Stimulated activated CD8-positive, alpha-beta memory T cell treated with anti-CD3 and anti-CD28 coated beads, Interleukin-4, amount 100 ng/mL, for 4 hours (primary cell): ENCODE data around the gene PPARA.
A peak's percentile ranks its signal among the peaks of the same experiment; 100 is the strongest.
"Not testable (repeated sequence)": the region's sequence is repeated elsewhere in the genome, so short reads cannot be mapped to it uniquely, and the experiment has no call there.

Experiments
- DNase-seq, 2 donors: peaks; one replicate each; pipeline ENCODE4 v3.0.0-alpha.2; 2020; ENCODE audit warnings: low read depth in 2 of 2, low spot score in 1 of 2

The PPARA gene

DNA sequence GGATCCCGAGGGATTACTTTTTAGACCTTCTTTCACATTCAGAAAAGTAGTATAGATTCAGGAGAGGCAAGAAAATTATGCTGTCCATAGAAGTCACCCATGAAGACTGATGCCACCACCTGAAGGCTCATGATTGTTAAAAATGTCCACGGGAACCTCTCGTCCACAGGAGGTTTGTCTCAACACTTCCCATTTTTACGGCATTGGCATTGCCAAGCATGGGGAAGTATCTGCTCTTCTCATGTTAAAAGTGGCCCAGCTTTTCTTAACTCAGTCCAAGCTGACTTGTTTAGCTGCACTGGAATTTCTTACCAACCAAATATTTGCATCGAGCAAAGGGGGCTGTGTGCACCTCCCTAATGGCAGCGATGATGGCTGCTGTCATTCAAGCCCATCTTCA lies 90.2 kb downstream of the PPARA start:
- DNase-seq: no peak

DNA sequence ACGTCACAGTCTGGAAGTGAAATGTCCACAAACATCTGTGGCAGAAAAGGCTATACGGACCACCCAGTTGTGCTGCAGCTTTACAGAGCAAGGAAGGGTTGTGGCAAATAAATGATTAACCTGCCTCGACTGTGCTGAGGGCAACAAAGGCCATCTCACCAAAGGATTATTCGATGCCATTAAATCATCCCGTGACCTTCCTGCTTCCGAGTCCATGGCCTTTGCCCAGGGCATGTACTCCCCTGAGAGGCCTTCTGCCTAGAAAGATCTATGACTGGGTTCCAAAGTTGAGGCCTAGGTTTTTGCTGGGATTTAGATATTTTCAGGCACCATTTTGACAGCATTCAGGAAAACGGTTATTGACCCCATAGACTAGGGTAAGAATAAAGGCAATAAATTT lies 90.6 kb downstream of the PPARA start:
- DNase-seq: no peak

DNA sequence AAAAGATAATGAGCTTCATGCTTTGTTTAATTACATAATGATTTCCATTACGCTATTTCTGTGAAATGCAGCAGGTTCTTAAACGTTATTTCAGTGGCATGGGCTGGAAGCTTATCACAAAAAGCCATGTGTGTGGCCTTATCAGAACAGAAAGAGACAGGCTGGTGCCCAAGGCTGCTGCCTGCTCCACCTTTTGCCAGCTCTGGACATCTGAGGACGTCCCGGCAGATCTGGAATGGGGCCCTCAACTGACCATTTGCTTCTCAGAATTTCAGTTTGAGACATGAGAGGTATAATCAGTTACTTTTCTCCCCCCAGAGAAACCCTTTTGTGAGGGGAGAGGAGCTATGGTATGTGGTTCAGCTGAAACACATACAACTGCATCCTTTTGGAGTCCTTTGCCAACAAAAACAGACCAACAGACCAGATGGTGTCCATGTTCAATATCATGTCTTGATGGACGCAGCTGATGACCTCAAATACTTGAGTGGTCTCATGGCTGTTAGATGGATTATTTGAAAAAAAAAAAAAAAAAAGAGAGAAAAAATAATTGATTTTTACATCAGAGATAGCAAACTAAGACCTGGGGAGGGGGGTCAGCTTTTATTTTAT lies 91.2 kb downstream of the PPARA start:
- DNase-seq: no peak

DNA sequence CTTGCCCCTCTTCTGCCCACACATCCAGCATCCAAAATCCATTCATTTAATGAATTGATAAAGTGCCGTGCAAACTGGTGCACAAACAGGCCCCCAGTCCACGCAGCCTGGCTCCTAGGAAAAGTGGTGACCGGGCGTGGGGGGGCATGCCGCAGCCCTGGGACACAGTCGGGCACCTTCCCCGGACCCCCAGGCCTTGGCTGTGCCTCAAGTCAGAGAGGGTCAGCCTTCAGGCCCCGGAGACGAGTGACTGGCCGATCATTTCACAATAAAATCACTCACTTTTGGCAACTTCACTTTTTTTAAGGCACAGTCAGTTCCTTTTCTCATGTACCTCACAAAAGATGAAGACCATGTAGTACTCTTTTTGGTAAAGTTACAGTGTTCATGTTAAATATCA lies 91.8 kb downstream of the PPARA start:
- no peak for DNase-seq

DNA sequence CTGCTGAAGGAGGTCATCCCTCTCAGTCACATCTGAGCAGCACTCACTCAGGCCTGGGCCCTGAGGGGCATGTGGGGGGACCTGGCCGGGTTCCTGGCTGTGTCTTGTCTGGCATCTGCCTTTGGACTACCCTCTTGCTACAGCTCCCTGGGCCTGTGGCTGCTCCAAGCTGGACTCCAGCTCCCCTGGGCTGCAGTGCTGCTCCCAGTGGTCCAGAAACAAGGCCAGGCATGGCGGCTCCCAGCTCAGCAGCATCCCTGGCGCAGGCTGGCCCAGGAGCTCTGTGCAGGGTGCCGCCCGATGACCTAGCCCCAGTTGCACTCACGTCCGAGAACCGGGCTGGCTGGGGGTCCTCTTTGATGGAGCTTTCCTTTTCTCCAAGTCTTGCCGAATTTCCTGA lies 94.4 kb downstream of the PPARA start:
- no peak for DNase-seq

DNA sequence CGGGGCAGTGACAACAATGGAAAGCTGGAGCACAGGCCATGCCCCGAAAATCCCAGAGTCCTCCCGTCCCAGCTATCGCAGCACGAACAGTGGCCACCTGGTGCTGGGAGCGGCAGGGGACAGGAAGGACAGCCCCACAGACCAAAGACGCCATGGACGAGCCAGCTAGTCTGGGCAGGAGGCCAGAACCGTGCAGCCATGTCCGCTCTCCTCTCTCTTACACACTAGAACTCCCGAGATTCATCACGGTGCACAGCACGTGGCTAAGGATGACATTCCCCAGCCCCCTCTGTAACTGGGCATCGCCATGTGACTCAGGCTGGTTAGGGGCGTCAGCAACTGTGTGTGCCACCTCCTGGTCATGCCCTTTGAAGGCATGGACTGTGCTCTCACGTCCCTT lies 95.2 kb downstream of the PPARA start:
- no peak for DNase-seq

DNA sequence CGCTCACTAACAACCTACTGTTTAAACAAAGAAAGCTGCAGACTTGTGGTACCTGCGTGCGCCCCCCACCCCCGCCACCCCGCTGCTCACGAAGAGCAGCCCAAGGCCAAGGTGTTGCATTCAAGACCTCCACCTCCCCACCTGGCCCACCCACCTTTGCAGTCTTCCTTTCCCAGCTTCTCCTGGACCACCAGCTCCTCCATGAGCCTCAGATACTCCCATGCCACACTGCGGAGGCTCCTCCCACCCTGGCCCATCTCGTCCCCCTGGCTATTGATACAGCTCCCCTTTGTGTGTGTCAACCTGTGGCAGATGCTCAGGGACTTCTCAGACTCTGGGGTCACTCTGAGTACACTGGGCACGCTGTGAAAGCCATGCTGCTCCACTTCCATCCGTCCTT lies 95.9 kb downstream of the PPARA start:
- no peak for DNase-seq

DNA sequence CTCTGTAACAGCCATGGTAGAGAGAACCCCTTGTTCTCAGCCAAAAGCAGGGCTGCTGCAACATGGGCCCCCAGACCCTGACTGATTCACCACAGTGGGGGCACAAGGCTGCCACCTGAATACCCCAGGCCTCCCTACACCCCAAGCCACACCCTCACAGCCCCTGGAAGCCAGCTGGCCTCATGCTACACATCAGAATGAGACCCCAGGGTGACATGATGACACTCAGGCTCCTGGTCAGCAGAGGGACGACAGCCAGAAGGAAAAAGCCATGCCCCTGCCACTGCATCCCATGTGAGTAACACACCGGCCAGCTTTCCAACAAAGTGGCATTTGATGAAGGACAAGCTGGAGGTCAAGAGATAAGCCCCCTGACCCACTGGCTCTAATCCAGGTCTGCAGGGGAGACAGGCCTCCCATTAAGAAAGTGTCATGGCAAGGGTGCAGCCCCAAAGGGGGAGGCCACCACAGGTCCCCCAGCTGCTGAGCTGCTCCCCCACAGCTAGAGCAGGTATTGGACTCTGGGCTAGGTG lies 97.2 kb downstream of the PPARA start:
- no peak for DNase-seq

DNA sequence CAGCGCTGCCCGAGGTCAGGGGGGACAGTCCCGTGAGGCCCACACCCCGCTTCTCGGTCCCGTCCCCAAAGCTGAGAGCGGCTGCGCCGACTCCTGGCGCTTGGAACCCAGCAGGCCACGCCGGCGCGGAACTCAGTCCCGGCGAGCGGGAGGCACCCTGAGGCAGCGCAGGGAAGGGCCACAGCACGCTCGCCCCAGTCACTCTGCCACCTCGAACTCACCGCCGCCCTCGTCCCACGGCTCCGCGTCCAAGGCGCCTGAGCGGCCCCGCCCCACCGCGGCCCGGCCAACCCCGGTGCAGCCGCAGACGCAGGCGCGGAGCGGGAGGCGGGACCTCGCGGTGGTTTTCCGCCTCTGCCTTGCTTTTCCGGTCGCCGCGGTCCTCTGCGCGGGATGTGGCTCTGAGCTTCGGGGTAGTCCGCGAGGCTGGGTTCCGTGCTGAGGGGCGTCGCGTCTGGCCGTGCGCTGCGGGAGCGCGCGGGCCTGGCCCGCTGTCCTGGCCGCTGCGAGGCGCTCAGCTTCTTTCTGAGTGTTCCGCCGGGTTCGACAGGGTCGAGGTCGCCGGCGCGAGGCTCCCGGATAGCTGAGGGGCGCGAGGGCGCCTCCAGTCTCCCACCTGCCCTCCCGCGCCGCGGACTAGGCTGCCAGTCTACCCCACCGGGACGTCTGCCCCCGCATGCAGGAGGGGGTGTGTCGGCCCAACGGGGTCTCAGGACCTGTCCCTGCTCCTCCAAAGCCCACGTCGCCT lies 99.9 kb downstream of the PPARA start, which contains the start of gene CDPF1:
Gene CDPF1 (minus strand): TSS at position 259 of the 748 bp plus-strand sequence. CDS start 2,009 bp downstream, outside the sequence.
- peak; percentile 69 to 89 for DNase-seq

DNA sequence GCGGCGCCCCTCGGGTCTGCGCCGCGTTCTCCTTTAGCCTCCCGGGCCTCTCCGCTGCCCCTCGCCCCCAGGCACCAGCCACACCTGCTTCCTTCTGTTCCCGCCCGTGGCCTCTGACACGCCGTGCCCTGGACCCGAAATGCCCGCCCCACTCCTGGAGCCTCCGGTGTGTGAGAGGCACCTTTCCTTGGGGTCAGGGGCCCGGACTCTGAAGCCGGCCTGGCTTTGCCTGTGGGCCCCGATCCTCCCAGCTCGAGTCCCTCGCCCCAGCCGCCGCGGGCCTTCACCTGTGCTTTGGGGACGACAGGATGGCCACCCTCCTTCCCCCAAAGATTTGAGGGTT lies 100.4 kb downstream of the PPARA start:
- no peak for DNase-seq

DNA sequence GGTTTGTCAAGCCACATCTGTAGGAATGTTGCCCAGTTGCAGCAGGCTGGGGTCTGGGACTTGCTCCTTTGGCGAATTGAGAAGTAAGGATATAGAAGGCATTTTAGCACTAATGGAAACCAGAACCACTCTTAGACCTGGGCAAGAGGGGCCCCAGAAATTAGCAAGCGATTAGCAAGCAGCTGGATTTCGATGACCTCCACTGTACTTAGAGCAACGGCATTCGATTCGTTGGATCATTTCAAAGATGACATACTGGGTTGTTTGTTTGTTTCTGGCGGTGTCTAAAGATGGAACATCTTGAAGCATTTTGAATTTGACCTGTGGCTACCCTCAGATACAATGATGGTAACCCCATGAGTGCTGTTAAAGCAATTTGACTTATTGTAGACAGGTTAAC lies 100.9 kb downstream of the PPARA start:
- DNase-seq: no peak

DNA sequence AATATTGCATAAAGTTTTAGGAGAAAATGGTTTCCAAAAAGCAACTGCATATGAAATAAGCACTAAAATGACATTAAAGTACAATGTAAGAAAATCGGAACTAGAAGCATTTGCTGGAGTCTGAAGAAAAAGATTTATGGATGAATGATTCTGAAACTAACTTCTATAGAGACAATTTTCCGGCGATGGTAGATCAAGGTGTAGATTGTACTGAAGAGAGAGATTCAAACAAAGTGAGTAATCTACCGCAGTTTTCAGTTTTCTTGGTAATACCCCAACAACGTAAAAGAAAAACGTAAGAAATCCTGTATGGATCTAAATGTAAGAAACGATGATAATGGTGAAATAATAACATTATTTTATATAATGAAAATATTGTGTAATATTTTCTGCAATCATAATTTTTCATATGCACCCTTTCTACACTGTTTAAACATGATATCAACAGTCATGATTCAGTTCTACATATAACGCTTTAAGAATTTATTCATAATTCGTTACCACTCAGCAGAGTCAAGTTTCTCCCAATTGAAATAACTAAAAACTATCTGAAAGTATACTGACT lies 101.6 kb downstream of the PPARA start:
- no peak for DNase-seq

DNA sequence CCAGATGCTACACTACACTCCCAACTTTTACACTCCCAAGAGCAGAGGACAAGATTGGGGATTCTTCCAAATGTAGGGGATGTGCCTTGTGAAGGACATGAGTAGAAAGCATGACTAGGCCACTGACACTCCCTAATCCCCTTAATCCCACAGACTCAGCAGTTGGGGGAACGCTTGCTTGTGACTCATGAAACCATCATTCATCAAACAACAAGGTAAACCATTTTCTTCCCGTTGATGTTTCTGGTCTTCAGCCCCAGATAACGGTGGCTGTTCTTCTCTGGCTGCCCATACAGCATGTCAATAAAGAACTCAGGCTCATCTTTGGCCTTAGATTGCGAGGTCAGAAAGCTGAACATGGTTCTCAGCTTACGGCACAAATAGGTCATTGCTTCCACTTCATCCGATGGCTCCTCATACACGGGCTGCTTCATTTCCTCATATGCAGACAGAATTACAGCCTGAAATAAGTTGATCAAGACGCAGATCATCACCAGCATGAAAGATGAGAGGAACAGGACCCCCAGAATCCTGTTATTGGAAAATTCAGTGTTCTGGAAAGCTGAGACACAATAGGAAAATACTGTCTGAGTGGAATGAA lies 106.1 kb downstream of the PPARA start:
- no peak for DNase-seq

DNA sequence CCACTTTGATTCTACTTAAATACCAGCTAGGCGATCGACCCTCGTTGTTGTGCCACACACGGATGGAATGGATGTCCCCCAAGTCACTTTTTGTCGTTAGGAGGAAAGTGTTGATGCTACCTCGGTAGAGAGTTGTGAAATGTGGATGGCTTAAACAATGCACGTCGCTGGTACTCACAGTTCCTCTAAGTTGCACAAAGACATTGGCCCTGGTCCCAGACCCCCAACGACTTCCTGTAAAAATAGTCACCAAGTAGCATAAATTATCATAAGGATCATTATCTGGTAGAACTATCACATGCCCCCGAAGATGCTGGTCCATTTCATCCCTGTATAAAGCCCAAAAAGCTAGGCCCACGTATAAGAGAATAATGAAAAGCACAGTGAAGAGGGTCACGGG lies 109.0 kb downstream of the PPARA start:
- no peak for DNase-seq

DNA sequence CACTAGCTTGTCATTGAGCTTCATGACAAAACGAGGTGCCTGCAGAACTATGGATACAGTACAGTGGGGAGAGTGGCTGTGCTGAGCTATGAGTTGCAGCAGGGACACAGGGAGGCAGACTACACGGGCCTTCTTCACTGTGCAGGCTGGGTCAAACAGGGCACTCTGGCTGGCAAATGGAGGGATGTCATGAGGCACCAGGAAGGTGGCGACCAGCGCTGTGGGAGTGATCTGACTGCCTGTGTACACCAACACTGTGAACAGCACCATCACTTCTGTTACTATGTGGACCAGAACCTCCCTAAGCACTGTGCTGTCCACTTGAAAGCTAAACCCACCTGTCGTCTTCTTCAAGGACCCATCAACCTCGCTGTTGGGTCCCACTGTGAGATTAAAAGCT lies 109.7 kb downstream of the PPARA start:
- no peak for DNase-seq

DNA sequence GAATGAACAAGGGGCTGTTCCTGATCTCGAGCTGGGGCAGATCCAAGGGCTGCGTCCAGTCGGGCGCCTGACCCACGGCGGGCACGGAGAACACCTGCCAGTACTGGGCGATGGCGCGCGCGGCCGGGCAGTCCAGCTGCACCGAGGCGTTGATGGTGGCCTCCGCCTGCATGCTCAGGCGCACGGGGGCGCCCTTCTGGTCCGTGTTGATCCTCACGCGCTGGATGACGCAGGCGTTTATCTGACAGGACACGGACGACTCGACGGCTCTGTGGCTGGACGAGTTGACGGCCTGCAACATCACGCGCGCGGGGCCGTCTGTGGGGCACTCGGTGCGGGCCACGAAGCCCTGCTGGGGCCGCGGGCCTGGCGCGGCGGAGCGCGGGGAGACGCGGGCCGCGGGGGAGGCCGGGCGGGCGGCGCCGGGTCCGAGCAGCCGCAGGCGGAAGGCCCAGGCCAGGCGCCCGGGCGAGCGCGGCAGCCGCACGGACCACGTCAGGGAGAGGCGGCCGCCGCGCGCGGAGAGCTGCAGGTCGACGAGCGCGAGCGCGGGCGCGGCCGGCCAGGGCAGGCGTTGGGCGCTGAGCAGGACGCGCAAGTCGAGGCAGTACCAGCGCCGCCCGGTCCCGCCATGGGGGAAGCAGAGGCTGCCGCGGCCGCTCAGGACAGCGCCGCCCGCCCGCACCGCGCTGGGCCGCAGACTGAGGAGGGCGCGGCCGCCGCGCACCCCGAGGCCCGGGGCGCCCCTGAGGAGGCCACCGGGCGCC lies 112.3 kb downstream of the PPARA start:
- DNase-seq: no peak

DNA sequence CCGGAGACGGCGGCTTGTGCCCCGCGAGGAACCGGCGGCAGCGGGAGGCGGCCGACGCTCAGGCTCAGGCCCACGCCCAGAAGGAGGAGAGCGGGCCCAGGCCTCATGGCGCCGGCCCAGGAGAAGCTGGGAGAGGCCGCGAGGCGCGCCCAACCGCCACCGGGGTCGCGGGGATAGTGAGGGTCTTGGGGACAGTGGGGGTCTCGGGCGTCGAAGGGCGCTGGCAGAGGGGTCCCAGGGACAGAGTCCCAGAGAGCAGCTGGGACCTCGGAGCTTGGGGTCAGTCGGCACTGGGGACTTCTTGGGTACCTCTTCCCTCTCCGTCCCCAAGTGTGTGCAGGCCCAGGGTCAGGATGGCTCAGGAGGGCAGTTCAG lies 112.9 kb downstream of the PPARA start, which contains the start of gene PKDREJ:
Gene PKDREJ (minus strand): TSS at position 128 of the 375 bp plus-strand sequence. CDS start 21 bp downstream, at position 107.
- no peak for DNase-seq

DNA sequence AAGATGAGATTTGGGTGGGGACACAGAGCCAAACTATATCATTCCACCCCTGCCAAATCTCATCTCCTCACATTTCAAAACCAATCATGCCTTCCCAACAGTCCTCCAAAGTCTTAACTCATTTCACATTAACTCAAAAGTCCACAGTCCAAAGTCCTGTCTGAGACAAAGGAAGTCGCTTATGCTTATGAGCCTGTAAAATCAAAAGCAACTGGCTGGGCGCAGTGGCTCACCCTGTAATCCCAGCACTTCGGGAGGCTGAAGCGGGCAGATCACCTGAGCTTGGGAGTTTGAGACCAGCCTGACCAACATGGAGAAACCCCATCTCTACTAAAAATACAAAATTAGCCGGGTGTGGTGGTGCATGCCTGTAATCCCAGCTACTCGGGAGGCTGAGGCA lies 114.2 kb downstream of the PPARA start:
- not testable (repeated sequence) for DNase-seq

DNA sequence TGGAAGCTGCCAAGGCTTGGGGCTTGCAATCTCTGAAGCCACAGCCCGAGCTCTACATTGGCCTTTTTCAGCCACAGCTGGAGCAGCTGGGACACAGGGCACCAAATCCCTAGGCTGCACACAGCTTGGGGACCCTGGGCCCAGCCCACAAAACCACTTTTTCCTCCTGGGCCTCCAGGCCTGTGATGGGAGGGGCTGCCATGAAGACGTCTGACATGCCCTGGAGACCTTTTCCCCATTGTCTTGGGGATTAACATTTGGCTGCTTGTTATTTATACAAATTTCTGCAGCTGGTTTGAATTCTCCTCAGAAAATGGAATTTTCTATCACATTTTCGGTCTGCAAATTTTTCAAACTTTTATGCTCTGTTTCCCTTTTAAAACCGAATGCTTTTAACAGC lies 115.3 kb downstream of the PPARA start:
- DNase-seq: not testable (repeated sequence)

DNA sequence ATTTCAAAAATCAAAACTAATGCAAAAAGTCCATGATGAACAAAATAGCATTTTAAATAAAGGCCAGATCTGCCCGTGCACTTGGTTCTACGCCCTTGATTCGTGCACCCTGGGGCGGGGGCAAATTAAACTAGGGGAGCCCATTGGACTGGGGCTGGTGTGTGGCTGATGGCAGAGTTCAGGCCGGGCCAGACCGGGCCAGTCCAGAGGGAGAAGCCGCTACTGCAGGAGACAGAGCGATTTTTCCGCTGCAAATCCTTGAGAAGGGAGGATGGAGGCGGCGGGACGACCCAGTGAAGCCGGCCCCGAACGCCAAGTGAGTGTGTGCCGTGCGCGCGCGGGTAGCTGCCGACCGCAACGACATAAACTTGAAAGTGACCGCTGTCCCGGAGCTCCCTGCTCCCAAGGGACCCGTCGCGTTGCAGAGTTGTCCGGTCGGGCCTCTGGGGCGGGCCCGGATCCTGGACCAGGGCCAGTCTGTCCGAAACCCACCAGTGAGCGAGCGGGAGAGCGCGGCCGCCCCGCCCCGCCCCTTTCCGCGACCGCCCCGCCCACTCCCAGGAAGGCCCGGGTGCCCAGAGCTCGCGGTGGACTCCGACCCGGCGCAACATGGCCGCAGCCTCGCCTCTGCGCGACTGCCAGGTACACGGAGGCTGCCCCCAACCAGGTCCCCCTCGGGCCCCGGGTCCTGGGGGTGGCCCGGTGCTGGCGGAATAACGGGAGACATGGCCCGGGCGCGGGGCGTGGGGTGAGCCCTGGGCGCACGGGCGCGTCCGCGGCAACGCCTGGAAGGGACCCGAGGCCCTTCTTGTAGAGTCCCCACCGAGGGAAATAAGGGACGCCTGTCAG lies 117.3 kb downstream of the PPARA start, which contains the start of gene TTC38:
Gene TTC38 (plus strand): TSS at position 578 of the 849 bp plus-strand sequence. CDS start 32 bp downstream, at position 610.
- no peak for DNase-seq
